HepG2 (cell line): ENCODE results near the gene TRMT5. TPM values are rescaled to one million over a fixed set of nuclear protein-coding genes. Genes with fewer than 3 reads are reported as not detected.

Source experiments
- HINFP ChIP-seq: sonication (generic); formaldehyde crosslinking; IDR thresholded peaks from 2 replicates; pipeline ENCODE4 v1.4.0; 2020; ENCODE audit warnings: low read depth, mild to moderate bottlenecking, missing genetic modification reagents
- RAD51 ChIP-seq: fragments of 450-650 bp; IDR thresholded peaks from 2 replicates; pipeline ENCODE4 v1.6.1; 2016; ENCODE audit warnings: borderline replicate concordance
- WIZ ChIP-seq: sonication (generic); formaldehyde crosslinking; IDR thresholded peaks from 2 replicates; pipeline ENCODE4 v1.5.1; 2020; ENCODE audit warnings: mild to moderate bottlenecking, missing genetic modification reagents
- ZNF264 ChIP-seq: sonication (generic); formaldehyde crosslinking; IDR thresholded peaks from 2 replicates; pipeline ENCODE4 v1.4.0; 2020; ENCODE audit warnings: missing genetic modification reagents
- ZNF331 ChIP-seq: sonication (generic); formaldehyde crosslinking; IDR thresholded peaks from 2 replicates; pipeline ENCODE4 v1.4.0; 2020; ENCODE audit warnings: missing genetic modification reagents
- ZNF350 ChIP-seq: sonication (generic); formaldehyde crosslinking; IDR thresholded peaks from 2 replicates; pipeline ENCODE4 v1.4.0; 2020; ENCODE audit warnings: mild to moderate bottlenecking, low read depth, missing genetic modification reagents, borderline replicate concordance
- ZNF432 ChIP-seq: sonication (generic); formaldehyde crosslinking; IDR thresholded peaks from 2 replicates; pipeline ENCODE4 v1.5.0; 2020; ENCODE audit warnings: missing genetic modification reagents, mild to moderate bottlenecking, borderline replicate concordance
- polyA plus RNA-seq, 8 experiments: library from polyadenylated mRNA; depleted of rRNA in 3 of 8; stranded (reverse) in 7 of 8; unstranded in 1 of 8; fragments of >200 nt; fragmentation: Illumina TruSeq in 4 of 8; extraction: Trizol in 4 of 8; gene quantifications; 2 replicates each; pipeline versions ENCODE4 v1.2.1 to v1.2.3, GENCODE V29; 2011 to 2016; ENCODE audit warnings: low read depth in 4 of 8, missing spikeins in 1 of 8, mixed read lengths in 1 of 8; ENCODE audit not compliant: insufficient read depth in 1 of 8
- total RNA-seq, 5 experiments: library from RNA; depleted of rRNA; stranded (reverse); fragments of >200 nt; fragmentation: Illumina TruSeq; extraction: Trizol; gene quantifications; 2 replicates each; pipeline ENCODE4 v1.2.3, GENCODE V29; 2016; ENCODE audit warnings: low read depth in 1 of 5
- TF ChIP-seq, protein P1 (sequence below): sonication (generic); formaldehyde crosslinking; IDR thresholded peaks from 2 replicates; pipeline ENCODE4 v1.4.0; 2020; ENCODE audit warnings: missing genetic modification reagents, borderline replicate concordance
- TF ChIP-seq, protein P2 (sequence below): IDR thresholded peaks from 2 replicates; pipeline ENCODE4 v1.6.1; 2016; ENCODE audit warnings: missing compliant biosample characterization, missing genetic modification reagents, borderline replicate concordance
- TF ChIP-seq, protein P3 (sequence below): IDR thresholded peaks from 2 replicates; pipeline ENCODE4 v1.4.0; 2020; ENCODE audit warnings: mild to moderate bottlenecking, missing genetic modification reagents
- TF ChIP-seq, protein P4 (sequence below): sonication (generic); formaldehyde crosslinking; IDR thresholded peaks from 2 replicates; pipeline ENCODE4 v1.4.0; 2020; ENCODE audit warnings: mild to moderate bottlenecking, missing genetic modification reagents
- TF ChIP-seq, protein P5 (sequence below): sonication (generic); formaldehyde crosslinking; IDR thresholded peaks from 2 replicates; pipeline ENCODE4 v1.9.0; 2022; ENCODE audit warnings: low read depth, missing genetic modification reagents

Gene TRMT5
- total and polyA plus RNA-seq, 2 of the 13 experiments (the other 11 are each of a cell fraction or from before 2014, with no cell fraction given), result 3.6 to 16.0 TPM

DNA sequence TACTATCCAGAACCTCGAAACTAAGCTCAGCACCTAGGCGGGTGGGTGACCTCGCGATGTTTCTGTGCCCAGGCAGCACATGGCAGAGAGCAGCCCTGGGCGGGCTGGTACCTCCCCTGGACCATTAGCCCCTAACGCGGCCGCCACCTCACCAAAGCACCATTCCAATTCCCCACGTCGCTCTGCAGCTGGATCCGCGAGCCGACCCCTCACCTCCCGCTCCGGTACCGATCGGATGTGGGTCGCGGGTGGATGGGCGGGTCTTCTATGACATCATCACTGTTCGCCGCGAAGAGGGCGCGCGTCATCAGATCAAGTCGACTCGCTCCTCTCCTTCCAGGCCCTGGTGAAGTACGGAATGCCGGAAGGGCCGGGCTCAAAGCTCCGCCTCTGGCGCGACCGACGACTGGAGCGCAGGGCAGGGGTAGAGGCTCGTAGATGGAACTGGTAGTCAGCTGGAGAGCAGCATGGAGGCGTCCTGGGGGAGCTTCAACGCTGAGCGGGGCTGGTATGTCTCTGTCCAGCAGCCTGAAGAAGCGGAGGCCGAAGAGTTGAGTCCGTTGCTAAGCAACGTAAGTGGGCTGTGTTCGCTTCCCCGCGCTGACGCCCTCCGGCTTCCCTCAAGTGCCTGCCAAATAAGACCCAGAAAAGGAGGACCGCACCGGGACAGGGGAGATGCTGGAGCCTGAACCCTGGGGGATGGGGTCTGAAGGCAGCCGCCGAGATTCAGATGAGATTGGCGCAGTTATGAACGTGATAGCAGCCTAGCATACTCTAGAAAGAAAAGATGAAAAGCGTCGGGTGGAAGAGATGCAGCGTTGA, at the start of gene TRMT5, which contains the start of gene SLC38A6 (continued):
- TF ChIP-seq, protein P1, sequence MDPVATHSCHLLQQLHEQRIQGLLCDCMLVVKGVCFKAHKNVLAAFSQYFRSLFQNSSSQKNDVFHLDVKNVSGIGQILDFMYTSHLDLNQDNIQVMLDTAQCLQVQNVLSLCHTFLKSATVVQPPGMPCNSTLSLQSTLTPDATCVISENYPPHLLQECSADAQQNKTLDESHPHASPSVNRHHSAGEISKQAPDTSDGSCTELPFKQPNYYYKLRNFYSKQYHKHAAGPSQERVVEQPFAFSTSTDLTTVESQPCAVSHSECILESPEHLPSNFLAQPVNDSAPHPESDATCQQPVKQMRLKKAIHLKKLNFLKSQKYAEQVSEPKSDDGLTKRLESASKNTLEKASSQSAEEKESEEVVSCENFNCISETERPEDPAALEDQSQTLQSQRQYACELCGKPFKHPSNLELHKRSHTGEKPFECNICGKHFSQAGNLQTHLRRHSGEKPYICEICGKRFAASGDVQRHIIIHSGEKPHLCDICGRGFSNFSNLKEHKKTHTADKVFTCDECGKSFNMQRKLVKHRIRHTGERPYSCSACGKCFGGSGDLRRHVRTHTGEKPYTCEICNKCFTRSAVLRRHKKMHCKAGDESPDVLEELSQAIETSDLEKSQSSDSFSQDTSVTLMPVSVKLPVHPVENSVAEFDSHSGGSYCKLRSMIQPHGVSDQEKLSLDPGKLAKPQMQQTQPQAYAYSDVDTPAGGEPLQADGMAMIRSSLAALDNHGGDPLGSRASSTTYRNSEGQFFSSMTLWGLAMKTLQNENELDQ, result no peak
- TF ChIP-seq HINFP (CRISPR knock-in tag) (no peak; the same call in 1 of the 2 replicates), WIZ (CRISPR knock-in tag) (no peak), RAD51 (no peak), ZNF331 (peak; percentile 52; the same call in 1 of the 2 replicates), ZNF432 (CRISPR knock-in tag) (no peak), ZNF350 (CRISPR knock-in tag) (peak; percentile 86; the same call in 1 of the 2 replicates), ZNF264 (no peak; the same call in 1 of the 2 replicates)
- TF ChIP-seq, protein P2, sequence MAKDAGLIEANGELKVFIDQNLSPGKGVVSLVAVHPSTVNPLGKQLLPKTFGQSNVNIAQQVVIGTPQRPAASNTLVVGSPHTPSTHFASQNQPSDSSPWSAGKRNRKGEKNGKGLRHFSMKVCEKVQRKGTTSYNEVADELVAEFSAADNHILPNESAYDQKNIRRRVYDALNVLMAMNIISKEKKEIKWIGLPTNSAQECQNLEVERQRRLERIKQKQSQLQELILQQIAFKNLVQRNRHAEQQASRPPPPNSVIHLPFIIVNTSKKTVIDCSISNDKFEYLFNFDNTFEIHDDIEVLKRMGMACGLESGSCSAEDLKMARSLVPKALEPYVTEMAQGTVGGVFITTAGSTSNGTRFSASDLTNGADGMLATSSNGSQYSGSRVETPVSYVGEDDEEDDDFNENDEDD (CRISPR knock-in tag), result peak; percentile 74; the same call in 1 of the 2 replicates
- TF ChIP-seq, protein P3, sequence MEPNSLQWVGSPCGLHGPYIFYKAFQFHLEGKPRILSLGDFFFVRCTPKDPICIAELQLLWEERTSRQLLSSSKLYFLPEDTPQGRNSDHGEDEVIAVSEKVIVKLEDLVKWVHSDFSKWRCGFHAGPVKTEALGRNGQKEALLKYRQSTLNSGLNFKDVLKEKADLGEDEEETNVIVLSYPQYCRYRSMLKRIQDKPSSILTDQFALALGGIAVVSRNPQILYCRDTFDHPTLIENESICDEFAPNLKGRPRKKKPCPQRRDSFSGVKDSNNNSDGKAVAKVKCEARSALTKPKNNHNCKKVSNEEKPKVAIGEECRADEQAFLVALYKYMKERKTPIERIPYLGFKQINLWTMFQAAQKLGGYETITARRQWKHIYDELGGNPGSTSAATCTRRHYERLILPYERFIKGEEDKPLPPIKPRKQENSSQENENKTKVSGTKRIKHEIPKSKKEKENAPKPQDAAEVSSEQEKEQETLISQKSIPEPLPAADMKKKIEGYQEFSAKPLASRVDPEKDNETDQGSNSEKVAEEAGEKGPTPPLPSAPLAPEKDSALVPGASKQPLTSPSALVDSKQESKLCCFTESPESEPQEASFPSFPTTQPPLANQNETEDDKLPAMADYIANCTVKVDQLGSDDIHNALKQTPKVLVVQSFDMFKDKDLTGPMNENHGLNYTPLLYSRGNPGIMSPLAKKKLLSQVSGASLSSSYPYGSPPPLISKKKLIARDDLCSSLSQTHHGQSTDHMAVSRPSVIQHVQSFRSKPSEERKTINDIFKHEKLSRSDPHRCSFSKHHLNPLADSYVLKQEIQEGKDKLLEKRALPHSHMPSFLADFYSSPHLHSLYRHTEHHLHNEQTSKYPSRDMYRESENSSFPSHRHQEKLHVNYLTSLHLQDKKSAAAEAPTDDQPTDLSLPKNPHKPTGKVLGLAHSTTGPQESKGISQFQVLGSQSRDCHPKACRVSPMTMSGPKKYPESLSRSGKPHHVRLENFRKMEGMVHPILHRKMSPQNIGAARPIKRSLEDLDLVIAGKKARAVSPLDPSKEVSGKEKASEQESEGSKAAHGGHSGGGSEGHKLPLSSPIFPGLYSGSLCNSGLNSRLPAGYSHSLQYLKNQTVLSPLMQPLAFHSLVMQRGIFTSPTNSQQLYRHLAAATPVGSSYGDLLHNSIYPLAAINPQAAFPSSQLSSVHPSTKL (CRISPR knock-in tag), result peak; percentile 67
- TF ChIP-seq, protein P4, sequence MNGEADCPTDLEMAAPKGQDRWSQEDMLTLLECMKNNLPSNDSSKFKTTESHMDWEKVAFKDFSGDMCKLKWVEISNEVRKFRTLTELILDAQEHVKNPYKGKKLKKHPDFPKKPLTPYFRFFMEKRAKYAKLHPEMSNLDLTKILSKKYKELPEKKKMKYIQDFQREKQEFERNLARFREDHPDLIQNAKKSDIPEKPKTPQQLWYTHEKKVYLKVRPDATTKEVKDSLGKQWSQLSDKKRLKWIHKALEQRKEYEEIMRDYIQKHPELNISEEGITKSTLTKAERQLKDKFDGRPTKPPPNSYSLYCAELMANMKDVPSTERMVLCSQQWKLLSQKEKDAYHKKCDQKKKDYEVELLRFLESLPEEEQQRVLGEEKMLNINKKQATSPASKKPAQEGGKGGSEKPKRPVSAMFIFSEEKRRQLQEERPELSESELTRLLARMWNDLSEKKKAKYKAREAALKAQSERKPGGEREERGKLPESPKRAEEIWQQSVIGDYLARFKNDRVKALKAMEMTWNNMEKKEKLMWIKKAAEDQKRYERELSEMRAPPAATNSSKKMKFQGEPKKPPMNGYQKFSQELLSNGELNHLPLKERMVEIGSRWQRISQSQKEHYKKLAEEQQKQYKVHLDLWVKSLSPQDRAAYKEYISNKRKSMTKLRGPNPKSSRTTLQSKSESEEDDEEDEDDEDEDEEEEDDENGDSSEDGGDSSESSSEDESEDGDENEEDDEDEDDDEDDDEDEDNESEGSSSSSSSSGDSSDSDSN (CRISPR knock-in tag), result peak; percentile 82
- TF ChIP-seq, protein P5, sequence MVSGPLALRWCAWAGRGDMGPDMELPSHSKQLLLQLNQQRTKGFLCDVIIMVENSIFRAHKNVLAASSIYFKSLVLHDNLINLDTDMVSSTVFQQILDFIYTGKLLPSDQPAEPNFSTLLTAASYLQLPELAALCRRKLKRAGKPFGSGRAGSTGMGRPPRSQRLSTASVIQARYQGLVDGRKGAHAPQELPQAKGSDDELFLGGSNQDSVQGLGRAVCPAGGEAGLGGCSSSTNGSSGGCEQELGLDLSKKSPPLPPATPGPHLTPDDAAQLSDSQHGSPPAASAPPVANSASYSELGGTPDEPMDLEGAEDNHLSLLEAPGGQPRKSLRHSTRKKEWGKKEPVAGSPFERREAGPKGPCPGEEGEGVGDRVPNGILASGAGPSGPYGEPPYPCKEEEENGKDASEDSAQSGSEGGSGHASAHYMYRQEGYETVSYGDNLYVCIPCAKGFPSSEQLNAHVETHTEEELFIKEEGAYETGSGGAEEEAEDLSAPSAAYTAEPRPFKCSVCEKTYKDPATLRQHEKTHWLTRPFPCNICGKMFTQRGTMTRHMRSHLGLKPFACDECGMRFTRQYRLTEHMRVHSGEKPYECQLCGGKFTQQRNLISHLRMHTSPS (CRISPR knock-in tag), result no peak; the same call in 1 of the 2 replicates
